Effector CD8-positive, alpha-beta T cell (primary cell): ENCODE results near the gene VASN.

Source experiments
- DNase-seq: peaks from one replicate; lab custom pipeline; 2025; lab: John Stamatoyannopoulos, UW

Gene VASN

DNA sequence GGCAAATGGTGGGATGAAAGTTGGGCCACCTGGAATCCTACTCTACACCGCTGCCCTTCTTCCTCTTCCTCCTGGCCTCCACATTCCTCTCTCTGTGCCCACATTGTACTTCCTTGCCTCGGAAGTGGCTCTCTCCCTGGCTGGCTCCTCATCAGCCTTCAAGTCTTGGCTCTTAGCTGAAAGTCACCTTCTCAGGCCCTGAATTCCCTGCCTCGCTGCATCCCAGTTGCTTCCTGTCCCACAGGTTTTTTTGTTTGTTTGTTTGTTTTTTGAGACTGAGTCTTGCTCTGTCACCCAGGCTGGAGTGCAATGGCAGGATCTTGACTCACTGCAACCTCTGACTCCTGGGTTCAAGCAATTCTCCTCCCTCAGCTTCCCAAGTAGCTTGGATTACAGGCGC is 18.0 kb upstream of the VASN start:
- DNase-seq = no peak

DNA sequence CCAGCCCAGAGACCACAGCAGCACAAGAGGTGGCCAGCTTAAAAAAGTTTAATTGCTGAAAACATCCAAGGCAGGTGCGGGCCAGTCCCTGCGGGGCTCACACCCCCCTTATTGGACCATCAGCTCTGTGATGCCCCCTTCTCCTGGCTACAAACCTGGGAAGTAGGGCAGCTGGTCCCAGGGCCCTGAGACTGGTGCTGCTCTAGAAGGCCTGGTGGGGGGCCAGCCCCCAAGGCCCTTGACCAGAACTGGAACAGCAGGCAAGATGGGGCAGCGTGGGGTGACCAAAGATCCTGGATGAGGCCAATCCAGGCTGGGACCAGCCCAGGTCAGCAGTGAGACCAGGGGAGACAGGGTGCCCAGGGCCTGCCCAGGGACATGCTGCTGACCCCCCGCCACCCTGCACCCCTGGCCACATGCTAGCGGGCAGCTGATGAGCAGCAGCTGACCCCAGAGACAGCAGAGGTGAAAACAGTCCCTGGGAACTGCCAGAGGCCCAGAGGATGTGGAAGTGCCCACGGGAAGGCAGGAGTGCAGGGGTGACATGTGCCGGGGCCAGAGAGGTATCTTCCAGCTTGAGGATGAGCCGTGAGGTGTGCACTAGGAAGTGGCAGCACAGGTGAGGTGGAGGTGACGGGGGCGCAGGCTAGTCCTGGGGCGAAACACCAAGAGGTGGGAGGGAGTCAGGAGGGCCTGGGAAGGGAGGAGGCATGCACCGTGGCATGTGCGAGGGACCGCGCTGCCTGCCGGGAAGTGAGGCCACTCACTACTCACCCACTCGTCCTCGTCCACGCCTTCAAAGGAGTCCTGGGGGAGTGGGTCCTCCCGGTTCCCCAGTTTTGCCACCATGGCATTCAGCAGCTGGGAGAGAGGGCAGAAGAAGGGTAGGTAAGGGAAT is 16.9 kb upstream of the VASN start:
- DNase-seq = no peak

DNA sequence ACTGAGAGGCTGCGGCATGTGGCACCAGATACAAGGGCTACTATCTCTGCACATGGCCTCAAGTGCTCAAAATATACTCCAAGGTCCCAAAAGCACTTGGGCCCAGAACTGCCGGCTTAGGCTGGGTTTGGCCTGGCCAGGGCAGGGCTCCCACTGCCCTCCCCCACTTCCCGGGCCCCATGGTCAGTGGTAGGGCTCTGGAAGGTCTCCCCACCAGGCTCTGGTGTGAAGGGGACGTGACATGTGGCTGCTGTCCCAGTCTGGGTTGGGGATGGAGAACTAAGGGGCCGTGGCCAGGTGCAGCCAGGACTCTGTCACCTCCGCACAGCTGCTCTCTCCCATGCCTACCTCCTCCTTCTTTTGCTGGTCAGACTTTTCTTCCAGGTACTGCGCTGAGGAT is 14.8 kb upstream of the VASN start:
- no peak for DNase-seq

DNA sequence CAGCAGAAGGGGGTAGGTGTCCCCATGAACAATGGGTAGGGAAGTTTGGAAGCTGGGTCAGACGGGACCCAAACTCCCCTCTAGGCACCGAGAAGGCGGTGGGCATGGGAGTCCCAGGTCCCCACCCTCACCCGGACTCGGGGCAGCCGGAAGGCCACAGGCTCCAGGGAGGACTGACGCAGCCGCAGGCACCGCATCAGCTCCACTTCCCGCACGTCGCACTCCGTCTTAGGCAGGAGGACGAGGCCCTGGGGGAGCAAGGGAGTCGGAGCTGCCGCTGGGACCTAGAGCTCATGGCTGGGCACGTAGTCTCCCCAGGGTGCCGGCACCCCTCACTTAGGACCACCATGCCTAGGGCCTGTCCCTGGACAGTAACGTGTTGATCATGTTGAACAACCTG is 13.4 kb upstream of the VASN start:
- DNase-seq = no peak

DNA sequence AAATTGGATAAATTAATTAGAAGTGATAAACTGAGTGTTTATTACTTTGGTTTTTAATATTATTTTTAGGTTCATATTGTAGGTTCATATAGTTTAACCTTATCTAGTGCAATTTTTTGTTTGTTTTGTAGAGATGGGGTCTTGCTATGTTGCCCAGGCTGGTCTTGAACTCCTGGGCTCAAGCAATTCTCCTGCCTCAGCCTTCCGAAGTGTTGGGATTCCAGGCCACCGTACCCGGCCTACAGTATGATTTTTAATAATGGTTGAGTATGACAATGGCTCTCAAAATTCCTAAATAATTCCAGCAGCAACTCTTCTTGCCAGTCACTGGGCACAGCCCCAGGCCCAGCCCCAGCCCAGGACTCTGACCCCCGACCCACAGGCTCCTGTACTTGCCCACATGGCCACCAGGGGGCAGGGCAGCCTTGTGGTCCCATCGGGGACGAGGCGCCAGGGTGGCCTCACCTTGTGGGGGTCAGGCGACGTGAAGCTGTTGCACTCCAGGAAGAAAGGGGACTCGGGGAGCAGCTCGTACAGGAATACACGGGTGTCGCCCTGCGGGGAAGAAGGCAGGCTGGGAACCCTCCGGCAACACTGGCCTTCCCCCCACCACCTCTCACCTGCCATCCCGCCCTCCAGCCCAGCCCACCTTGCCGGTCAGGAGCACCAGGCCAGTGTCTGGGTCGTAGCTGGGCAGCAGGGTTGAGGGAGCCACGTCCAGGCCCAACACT is 12.7 kb upstream of the VASN start:
- peak; percentile 67 for DNase-seq

DNA sequence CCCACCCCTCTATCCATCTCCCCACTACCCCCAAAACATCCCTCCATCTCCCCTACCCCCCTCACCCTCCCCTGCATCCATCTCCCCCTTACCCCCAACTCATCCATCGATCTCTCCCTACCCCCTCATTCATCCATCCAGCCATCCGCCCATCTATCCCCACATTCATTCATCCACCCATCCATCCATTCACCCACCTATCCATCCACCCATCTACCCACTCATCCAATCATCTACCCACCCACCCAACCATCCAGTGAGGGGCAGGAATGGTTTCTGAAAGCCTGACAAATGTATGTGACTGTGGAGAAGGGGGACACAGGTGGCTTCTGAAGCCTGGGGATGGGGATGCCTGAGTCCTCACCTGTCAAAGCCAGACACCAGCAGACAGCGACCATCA is 11.7 kb upstream of the VASN start:
- no peak for DNase-seq

DNA sequence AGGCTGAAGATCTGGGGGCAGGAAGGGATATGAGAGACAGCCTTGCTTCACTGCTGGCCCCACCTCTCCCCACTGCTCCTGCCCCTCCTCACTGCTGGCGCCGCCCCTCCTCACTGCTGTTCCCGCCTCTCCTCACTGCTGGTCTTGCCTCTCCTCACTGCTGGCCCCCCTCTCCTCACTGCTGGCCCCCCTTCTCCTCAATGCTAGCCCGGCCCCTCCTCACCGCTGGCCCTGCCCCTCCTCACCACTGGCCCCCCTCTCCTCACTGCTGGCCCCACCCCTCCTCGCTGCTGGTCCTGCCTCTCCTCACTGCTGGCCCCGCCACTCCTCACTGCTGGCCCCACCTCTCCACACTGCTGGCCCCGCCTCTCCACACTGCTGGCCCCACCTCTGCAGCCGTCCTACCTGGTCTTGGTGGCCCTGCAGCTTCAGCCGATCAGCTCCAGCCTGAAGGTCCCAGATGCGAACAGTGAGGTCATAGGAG is 11.1 kb upstream of the VASN start:
- DNase-seq = no peak

DNA sequence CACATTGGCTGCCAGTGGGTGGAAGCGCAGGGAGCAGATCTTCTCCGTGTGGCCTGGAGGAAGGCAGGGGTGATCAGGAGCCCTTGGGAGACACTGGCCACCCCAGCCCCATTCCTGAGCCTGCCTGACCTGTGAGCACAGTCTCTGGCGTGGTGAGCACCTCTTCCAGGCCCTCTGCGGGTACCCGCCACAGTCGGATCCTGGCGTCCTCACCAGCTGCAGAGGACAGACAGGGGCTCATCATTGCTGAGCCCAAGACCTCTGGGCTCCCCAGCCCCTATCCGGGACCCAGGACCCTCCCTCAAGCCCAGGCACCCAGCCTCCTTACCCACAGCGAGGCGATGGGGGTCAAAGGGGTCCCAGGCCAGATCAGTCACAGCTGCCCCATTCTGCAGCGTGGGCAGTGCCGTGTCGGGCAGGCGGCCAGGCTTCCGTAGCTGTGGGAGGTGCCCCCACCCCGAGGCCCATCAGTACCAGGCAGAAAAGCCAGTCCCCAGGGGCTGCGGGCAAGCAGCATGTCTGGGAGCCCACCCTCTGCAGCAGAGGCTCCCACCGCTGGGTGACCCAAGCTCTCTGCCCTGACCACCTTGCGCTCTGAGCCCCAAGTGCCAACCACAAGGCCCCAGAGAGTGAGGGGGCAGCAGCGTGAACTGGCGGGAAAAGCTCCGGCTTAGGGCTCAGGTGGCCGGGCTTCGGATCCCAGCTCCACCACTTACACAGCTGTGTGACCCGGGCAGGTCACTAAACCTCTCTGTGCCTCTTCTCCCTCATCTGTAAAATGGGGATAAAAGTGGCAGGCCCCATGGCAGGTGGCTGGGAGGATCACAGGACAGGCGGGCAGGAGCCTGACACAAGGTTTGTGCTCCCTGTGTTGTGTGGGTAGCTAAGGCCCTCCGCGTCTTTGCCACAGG is 10.4 kb upstream of the VASN start:
- DNase-seq = no peak

DNA sequence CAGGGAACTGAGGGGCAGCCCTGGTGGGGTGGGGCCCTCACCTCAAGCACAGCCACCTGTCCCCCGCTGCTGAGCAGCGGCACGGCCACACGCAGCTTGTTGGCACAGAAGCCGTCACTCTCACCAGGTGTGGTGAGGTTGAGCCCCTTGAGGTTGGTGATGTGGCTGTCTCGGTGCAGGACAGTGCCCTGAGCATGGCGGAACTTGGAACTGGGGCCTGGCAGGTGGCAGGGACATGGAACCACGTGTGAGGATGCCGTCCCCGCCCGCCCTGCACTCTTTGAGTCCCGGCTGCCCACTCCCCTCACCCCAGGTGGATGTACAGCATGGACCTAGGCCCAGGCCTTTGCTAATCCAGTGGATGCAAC is 9.7 kb upstream of the VASN start:
- no peak for DNase-seq

DNA sequence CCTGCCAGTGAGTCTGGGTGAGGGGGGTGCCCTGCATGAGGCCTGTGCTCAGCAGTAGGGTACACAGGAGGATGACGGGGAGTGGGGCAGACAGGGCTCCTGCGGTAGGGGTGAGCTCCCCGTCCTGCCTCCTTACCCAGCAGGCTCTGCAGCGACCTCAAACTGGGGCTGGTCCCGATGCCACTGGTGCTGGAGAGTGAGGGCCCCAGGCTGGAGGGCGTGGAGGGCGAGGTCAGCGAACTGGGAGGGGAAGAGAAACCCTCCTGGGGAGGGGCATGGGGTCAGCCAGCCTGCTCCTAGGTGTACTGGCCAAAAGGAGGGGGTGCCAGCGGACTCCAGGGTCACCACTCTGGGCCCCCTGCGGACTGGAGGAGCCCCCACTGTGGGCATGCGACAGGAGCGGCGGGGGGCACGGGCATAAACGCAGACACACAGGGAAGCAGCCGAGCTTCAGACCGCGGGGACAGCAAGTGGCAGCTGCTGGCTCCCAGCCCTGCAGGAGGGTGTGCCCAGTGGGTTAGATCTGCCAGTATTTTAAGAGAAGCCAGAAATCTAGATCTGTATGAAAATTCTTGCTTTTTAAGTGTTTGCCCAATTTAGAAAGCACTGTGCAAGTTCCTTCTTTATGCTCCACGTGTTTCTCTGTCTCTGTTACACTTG is 9.0 kb upstream of the VASN start:
- no peak for DNase-seq

DNA sequence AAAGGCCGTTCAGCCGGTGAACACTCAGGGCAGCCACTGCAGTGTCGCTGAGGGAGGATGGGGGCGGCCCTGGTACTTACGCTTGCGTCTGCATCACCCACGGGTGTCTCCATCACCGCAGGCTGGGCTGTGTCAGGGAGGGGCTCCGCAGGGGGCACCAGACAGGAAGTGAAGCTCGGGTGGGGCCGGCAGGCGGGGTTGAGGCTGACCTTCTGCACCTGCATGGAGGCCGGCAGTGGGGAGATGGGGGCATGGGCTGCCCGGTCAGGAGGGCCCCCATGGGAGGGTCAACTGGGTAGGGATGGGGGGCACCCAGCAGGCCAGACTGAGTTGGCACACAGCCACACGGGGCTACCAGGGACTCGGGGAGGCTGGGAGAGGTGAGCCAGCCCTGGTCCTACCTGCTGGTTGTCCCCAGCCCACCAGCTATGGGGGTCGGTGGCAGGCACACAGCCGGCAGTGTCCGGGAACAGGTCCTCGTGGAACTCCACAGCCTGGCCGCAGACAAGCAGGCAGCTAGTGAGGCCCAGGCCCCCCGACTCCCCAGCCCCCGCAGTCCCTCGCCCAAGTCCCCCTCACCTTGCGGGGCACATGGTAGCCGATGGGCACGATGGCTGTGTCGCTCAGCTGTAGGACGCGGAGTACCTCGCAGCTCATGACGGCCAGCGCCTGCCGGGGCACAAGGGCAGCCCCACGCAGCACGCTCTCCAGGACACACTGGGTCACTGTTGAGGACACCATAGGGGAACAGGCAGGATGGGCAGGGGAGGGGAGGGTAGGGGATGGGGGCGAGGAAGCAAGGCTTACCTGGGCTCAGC is 7.2 kb upstream of the VASN start:
- no peak for DNase-seq

DNA sequence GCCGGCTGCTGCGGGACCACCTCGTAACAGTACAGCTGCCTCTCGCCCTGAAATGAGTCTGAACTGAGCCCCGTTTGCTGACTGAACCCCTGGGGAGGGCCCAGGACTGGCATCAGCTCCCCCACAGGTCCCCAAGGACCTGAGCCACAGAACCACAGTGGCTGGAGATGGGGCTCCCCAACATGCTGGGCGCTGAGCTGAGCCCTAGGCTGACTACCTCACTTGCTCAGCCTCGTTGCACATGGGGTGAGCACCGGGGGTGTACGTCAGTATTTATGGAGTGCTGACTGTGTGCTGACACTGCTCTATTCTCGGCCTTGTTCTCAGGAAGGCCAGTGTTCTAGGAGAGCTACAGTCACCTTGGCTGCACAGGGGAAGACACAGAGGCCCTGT is 6.6 kb upstream of the VASN start:
- no peak for DNase-seq

DNA sequence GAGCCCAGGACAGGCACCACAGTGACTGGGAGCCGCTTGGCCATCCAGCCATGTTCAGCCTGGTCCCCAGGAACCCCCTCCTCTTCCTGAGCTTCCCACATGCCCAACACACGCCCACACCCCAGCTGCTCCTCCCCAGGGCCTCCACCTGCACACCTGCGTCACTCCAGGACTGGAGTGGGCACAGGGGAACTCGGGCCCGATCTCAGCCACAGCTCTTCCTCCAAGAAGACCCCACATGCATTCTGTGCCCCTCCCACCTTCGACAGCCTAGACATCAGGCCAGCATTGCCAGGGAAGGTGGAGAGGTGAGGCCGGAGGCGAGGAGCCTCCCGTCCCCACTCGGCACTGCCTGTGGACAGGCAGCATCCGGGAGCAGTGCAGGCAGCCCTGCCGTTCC is 6.0 kb upstream of the VASN start:
- DNase-seq = no peak

DNA sequence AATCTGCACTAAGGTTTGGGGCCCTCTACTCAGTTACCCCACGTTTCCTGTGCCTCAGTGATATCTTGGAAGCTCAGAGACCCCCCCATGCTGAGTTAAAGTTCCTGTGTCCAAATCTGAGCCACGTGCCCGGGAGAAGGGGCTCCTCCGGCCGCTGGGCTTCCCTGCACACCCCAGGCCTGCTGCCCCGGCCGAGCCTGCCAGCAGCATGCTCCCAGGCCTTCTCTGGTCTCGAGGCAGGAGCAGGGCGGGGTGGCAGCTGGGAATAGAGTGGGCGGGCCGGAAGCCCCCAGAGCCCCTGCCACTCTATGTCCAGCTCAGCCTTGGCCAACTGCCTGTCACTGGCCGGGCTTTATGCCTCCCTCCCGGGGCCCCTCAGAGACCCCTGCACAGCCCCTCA is 5.6 kb upstream of the VASN start:
- DNase-seq = no peak

DNA sequence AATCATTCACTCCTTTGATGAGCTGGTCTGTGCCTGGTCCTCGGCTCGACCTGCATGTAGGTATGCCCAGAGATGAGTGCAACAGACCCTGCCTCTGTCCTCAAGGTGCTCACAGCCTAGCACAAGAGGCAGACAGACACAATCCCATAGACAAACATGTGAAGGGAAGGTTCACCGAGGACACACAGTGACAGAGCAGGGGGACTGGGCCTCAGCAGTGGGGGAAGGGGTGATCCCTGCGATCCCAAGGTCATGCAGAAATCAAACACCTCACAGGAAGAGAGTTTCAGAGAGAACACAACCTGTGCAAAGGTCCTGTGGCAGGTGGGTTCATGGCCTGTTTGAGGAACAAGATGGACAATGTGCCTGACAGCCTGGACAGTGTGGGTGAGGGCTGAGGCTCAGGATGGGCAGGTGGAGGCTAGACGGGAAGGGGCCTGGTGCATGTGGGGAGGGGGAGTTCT is 4.2 kb upstream of the VASN start:
- DNase-seq = no peak

DNA sequence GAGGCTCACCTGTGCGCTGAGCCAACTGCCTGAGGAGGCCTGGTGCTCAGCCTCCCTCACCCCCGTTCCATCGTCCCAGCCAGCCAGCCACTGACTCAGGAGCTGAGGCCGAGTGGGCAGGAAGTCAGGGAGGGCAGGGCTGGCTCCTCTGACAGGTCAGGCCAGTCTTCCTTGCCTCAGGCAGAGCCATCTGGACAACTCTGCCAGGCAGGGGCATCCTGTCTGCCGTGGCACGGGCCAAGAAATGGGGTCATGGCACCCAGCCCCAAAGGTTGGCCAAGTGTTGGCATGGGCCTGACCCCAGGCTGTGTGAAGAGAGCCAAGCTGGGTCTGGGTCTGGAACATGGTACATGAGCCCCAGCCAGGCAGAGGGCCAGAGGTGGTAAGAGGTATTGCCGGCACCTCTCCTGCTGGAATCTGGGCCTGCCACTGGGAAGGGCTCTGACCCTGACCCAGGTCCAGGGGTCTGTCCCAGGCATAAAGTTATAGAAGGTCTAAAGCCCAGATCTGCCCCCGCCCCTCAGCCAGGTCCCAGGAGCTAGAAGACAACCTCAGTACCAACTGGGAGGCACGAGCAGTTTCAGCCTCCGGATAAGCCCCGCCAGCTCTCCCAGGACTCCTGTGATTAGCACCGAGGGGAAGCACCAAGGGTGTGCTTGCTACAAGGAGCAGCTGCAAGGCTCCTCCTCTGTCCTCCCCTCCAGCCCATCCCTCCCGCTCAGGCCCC is 2.5 kb upstream of the VASN start:
- DNase-seq = no peak

DNA sequence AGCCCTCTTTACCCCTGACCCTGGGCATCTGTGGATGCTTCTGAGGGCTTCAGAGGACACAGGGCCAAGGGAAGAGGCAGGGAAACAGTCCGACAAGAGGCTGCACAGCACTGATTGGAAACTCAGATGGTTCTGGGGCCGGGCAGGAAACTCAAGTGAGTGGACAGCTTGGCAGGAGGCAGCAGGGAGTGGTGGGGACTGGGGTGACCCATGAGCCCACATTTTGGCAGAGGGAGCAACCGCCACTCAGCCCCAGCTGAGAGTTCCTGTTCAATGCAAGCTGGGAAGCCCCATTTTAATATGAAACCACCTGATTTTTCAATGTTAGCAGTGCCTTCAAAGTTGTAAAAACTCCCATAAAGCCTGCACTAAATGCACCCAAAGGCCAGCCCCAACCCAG is 1.5 kb upstream of the VASN start:
- DNase-seq = no peak

DNA sequence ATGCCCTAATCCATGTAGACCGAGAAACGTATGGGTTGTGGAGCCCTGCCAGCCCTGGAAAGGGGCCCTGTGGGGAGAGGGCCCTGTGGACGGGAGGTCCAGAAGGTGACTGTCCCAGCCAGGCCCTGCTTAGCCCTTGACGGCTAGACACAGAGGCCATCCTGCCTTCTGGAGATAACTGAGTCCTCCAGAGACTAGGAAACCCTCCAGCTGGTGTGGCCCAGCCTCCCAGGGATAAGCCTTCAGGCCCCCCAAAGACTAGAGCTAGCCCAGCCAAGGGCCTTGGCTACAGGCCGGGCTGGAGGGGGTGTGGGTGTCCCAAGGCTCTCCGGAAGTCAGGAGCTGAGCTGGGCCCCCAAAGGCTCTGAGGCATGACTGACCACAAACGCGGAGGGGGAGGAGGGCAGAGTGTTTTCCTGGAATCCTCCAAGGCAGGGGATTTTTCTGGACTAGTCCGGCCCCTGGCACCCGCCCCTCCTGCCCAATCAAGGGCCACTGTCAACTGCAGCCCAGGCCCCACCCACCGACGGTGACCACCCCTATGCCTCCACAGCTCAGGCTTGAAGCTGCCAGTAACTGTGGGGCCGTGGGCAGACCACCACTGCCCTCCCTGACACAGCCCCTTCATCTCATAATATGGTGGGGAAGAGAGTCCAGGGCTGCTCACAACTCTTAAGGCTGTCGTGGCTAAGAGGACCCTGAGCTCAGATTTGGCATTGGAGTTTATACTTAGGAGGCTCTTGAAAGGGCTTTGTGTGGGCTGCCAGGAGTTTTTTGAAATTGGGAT is 885 bp upstream of the VASN start:
- no peak for DNase-seq

DNA sequence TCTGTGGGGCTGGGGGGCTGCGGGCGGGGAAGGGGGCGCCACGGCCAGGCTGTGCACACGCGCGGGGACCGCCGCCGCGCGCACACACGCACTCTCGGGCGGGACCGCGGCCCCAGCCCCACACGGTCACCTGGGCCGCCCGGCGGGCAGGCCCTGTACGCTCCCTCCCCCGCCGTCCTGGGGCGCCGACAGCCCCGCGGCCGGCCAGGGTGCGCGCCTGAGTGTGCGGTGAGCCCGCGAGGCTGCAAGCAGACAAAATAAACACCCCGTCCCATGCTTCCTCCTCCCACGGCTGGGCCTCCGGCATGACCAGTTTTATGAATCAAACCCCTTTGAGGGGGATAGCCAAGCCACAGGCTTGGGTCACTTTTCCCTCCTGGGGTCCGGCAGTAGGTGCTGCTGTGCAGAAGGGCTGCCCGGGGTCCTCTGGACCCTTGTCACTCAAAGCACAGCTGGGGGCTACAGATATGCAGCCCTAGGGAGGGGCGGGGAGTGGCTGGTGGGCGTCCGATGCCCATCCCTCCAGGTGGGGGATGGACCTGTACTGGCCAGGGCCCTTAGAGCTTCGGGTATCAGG is 441 bp downstream of the VASN start:
- DNase-seq = no peak
